ENCODE data around the gene AMPD2. TPM values are rescaled to one million over a fixed set of nuclear protein-coding genes. Genes with fewer than 3 reads are reported as not detected.

AMPD2 gene
- total and polyA plus RNA-seq, 2 experiments from 2014 or later: 61.3 to 79.3 TPM

GRCh38 chr1:109616391-109616790 is 3.2 kb upstream of the AMPD2 start:
- peaks cover 17% of the 10 kb centered on the region for H3K79me2 ChIP-seq (ENCODE audit: insufficient read depth)
- H2AFZ ChIP-seq: no peak overlapping the region
- H3K27ac ChIP-seq: peak overlapping the region; percentile 99
- WGBS, 2 experiments (ENCODE audit: low coverage in 1 of 2, low lambda C conversion rate in 2 of 2, missing lambda C conversion rate in 2 of 2): 36 to 47% methylated on average over 3 of the region's 3 CpGs
- H3K36me3 ChIP-seq (ENCODE audit: low read depth): no peaks in the 10 kb centered on the region
- H3F3A ChIP-seq (ENCODE audit: insufficient read depth): peaks cover 47% of the 10 kb centered on the region
- no peaks in the 10 kb centered on the region for H4K20me1 ChIP-seq (ENCODE audit: insufficient read depth)
- H3K4me1 ChIP-seq (ENCODE audit: insufficient read depth): peaks cover 40% of the 10 kb centered on the region
- in situ Hi-C loops (cut with MboI): no loop called here
- H3K9me2 ChIP-seq (ENCODE audit: insufficient read depth): no peaks in the 10 kb centered on the region
- no peak overlapping the region for H3K4me3 ChIP-seq
- no peak for DNase-seq
- peak overlapping the region; percentile 79 for H3K9ac ChIP-seq
- no peak for TF ChIP-seq EZH2 (IDR thresholded peaks at IDR 0.05; ENCODE audit: insufficient read depth, poor library complexity, severe bottlenecking)
- no peak for TF ChIP-seq EZH2phosphoT487 (IDR thresholded peaks at IDR 0.05; ENCODE audit: insufficient read depth, low read depth)
- H3K4me2 ChIP-seq (ENCODE audit: unreplicated experiment): peak overlapping the region; percentile 23
- H3K27me3 ChIP-seq (replicated peaks; ENCODE audit: insufficient read depth): no peaks in the 10 kb centered on the region
- H3K9me3 ChIP-seq (ENCODE audit: low read depth): no peaks in the 10 kb centered on the region

- Histone ChIP-seq H2AFZ (peak overlapping the region; percentile 59), H3K36me3 (ENCODE audit: low read depth) (no peaks in the 10 kb centered on the region), H3K4me2 (ENCODE audit: unreplicated experiment) (peak overlapping the region; percentile 55), H3K4me1 (ENCODE audit: insufficient read depth) (peaks cover 48% of the 10 kb centered on the region), H3K27me3 (replicated peaks; ENCODE audit: insufficient read depth) (no peaks in the 10 kb centered on the region), H3K9me3 (ENCODE audit: low read depth) (no peaks in the 10 kb centered on the region), H3F3A (ENCODE audit: insufficient read depth) (peaks cover 47% of the 10 kb centered on the region), H3K79me2 (ENCODE audit: insufficient read depth) (peaks cover 27% of the 10 kb centered on the region), H3K27ac (peak overlapping the region; percentile 99), H3K9ac (peak overlapping the region; percentile 79), H3K9me2 (ENCODE audit: insufficient read depth) (no peaks in the 10 kb centered on the region), H4K20me1 (ENCODE audit: insufficient read depth) (no peaks in the 10 kb centered on the region), H3K4me3 (no peak overlapping the region)
- in situ Hi-C loops (cut with MboI): no loop called here
- DNase-seq: peak; percentile 95
- WGBS, 2 experiments (ENCODE audit: low coverage in 1 of 2, low lambda C conversion rate in 2 of 2, missing lambda C conversion rate in 2 of 2): 3 to 5% methylated on average over 3 of the region's 3 CpGs
- TF ChIP-seq EZH2phosphoT487 (IDR thresholded peaks at IDR 0.05; ENCODE audit: insufficient read depth, low read depth): no peak
- TF ChIP-seq EZH2 (IDR thresholded peaks at IDR 0.05; ENCODE audit: insufficient read depth, poor library complexity, severe bottlenecking): no peak
These were observed 2.3 kb upstream of the AMPD2 start for GRCh38 chr1:109617291-109617801.

- TF ChIP-seq EZH2 (IDR thresholded peaks at IDR 0.05; ENCODE audit: insufficient read depth, poor library complexity, severe bottlenecking) (no peak), EZH2phosphoT487 (IDR thresholded peaks at IDR 0.05; ENCODE audit: insufficient read depth, low read depth) (no peak)
- peak overlapping the region; percentile 95 for H3K4me2 ChIP-seq (ENCODE audit: unreplicated experiment)
- H3K27me3 ChIP-seq (replicated peaks; ENCODE audit: insufficient read depth): no peaks in the 10 kb centered on the region
- 54 to 59% methylated on average over 9 of the region's 9 CpGs for WGBS, 2 experiments (ENCODE audit: low coverage in 1 of 2, low lambda C conversion rate in 2 of 2, missing lambda C conversion rate in 2 of 2)
- peaks cover 54% of the 10 kb centered on the region for H3K4me1 ChIP-seq (ENCODE audit: insufficient read depth)
- H3K9ac ChIP-seq: peak overlapping the region; percentile 100
- H3K27ac ChIP-seq: peak overlapping the region; percentile 99
- no peak for DNase-seq
- H4K20me1 ChIP-seq (ENCODE audit: insufficient read depth): no peaks in the 10 kb centered on the region; the same call in 1 of the 2 replicates
- H3K79me2 ChIP-seq (ENCODE audit: insufficient read depth): peaks cover 42% of the 10 kb centered on the region
- no peaks in the 10 kb centered on the region for H3K9me3 ChIP-seq (ENCODE audit: low read depth)
- in situ Hi-C loops (cut with MboI): no loop called here
- peak overlapping the region; percentile 69 for H2AFZ ChIP-seq
- H3F3A ChIP-seq (ENCODE audit: insufficient read depth): peaks cover 38% of the 10 kb centered on the region
- H3K36me3 ChIP-seq (ENCODE audit: low read depth): no peaks in the 10 kb centered on the region
- H3K9me2 ChIP-seq (ENCODE audit: insufficient read depth): no peaks in the 10 kb centered on the region
- H3K4me3 ChIP-seq: peak overlapping the region; percentile 92
These were observed 719 bp upstream of the AMPD2 start for GRCh38 chr1:109618661-109619575.

GRCh38 chr1:109620401-109620791 is 759 bp downstream of the AMPD2 start:
- no peak for TF ChIP-seq EZH2 (IDR thresholded peaks at IDR 0.05; ENCODE audit: insufficient read depth, poor library complexity, severe bottlenecking)
- TF ChIP-seq EZH2phosphoT487 (IDR thresholded peaks at IDR 0.05; ENCODE audit: insufficient read depth, low read depth): no peak
- H3F3A ChIP-seq (ENCODE audit: insufficient read depth): peaks cover 36% of the 10 kb centered on the region
- peaks cover 61% of the 10 kb centered on the region for H3K4me1 ChIP-seq (ENCODE audit: insufficient read depth)
- WGBS, 2 experiments (ENCODE audit: low coverage in 1 of 2, low lambda C conversion rate in 2 of 2, missing lambda C conversion rate in 2 of 2): 0 to 1% methylated on average over 9 of the region's 9 CpGs
- H3K36me3 ChIP-seq (ENCODE audit: low read depth): no peaks in the 10 kb centered on the region
- peak overlapping the region; percentile 92 for H3K4me3 ChIP-seq
- DNase-seq: peak; percentile 81
- no peaks in the 10 kb centered on the region for H3K9me2 ChIP-seq (ENCODE audit: insufficient read depth)
- in situ Hi-C loops (cut with MboI): no loop called here
- H3K27ac ChIP-seq: peak overlapping the region; percentile 99
- peak overlapping the region; percentile 95 for H3K4me2 ChIP-seq (ENCODE audit: unreplicated experiment)
- H3K27me3 ChIP-seq (replicated peaks; ENCODE audit: insufficient read depth): no peaks in the 10 kb centered on the region
- no peaks in the 10 kb centered on the region; the same call in 1 of the 2 replicates for H4K20me1 ChIP-seq (ENCODE audit: insufficient read depth)
- no peaks in the 10 kb centered on the region for H3K9me3 ChIP-seq (ENCODE audit: low read depth)
- peak overlapping the region; percentile 100 for H3K9ac ChIP-seq
- peaks cover 57% of the 10 kb centered on the region for H3K79me2 ChIP-seq (ENCODE audit: insufficient read depth)
- peak overlapping the region; percentile 69 for H2AFZ ChIP-seq
